HG02623 (cell line): ENCODE data around the gene TRHDE.

Experiments used
- ATAC-seq: cut with Tn5 transposase; IDR thresholded peaks from one replicate; pipeline ENCODE4 v1.9.1; 2021; ENCODE audit warnings: moderate library complexity; ENCODE audit not compliant: unreplicated experiment

Gene TRHDE

DNA sequence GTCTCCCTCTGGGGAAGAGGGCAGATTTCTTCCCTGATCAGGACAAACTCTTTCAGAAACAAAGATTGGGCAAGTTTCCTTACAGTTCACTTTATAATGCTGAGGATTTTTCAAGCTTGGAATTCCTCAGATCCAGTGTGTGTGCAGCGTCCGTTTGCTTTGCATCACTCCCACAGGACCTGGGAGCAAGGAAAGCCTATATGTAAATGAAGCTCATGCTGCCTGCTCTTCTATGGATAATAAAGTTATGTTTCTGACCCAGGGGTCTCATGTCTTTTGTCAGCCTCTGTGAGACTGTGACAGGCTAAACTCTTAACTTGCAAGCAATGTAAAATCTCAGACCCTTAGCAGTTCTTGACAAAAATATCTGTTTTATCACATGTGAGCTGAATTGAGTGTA, 41.6 kb downstream of the TRHDE start:
- ATAC-seq = no peak

DNA sequence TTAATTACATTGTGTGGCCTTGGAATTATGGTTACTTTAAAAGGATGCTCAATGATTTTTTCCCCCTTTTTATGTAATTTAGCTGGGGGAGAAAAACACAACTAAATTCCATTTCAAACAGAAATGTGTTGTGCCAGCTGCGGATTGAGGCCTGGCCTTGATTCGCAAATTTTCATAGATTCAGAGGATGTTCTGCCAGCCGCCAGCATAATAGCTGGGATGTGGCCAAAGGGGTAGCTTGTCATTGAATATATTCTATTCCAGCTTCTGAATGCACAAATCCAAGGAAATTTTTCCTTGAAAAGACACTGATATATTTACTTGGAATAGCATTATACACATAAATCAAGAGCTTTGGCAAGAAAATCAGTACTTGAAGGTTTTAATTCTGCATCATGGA, 43.7 kb downstream of the TRHDE start:
- ATAC-seq = no peak

- no peak for ATAC-seq
Observed at GRCh38 chr12:72318341-72318740, 46.2 kb downstream of the TRHDE start.

DNA sequence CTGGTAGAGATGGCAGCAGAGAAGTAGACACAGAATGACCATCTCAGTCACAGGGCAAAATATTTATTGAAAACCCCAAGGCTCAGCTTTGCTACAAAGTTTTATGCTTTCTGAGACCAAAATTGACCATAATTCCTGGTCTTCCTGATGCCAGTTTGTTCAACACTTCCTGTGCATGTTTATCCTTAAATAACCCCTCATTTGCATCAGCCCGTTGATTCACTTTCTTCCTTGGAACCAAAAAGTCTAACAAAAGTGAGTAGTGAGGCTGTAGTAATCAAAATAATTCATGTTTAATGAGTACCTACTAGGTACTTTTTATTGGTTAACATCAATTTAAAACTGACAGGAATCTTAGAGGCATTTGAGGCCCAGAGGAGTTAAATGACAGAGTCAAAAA, 51.7 kb downstream of the TRHDE start:
- no peak for ATAC-seq

DNA sequence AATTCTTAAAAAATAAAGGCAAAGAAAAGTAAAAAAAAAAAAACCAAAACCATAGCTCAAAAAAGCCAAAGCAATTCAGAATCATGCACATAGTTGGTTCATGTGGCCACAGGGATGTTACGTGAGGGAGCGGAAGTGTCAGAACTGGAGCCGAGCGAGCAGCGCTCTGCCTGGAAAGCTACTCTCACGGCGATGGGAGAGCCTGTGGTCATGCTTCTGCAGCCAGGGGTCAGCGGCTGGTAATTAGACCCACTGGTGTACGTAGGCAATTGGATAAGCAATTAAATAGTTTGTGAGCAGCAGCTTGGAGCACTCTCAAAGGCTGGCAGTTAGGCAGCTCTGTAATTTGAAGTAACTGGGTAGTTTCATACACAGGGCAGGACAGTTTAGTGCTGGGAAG, 58.1 kb downstream of the TRHDE start:
- ATAC-seq = no peak

GRCh38 chr12:72330784-72331183, 58.6 kb downstream of the TRHDE start:
- ATAC-seq = no peak

DNA sequence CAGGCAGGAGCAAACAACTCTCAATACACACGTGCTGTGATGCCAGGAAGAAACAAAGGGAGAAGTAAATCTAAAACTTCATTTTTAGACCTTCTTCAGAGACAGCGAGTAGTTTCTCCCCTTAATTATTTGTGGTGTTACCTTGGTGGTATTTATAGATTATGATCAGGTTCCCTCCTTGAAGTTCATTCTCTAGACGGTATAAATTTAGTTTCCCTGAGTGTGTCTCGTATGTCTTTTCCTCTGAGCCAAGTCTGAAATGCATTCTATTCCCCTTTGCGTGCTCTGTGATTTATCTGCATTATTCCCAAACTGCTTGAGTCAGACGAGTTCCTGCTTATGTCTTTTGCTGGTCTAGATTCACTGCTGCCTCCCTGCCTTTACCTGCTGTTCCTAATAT, 65.2 kb downstream of the TRHDE start:
- ATAC-seq = no peak

DNA sequence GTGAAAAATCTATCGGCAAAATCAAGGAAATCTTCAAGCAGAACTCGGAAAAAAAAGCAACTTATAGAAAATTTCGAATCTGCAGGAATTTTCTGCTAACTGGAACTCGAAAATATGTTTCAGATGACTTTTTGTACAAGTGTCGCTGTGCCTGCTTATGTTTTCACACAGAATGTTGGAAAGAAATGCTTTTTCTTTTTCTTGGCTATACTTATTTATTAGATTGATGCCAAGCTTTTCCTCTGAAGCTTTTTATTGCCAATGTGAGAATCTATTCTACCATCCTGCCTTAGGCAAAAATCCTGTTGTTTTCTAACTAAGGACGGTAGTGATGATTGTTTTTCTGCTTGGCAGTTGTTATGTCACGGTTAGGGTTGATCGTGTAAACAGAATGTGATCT, 65.8 kb downstream of the TRHDE start:
- ATAC-seq = no peak

- no peak for ATAC-seq
Observed at GRCh38 chr12:72338437-72338836, 66.3 kb downstream of the TRHDE start.

GRCh38 chr12:72346363-72346944, 74.3 kb downstream of the TRHDE start:
- ATAC-seq = peak; percentile 91

DNA sequence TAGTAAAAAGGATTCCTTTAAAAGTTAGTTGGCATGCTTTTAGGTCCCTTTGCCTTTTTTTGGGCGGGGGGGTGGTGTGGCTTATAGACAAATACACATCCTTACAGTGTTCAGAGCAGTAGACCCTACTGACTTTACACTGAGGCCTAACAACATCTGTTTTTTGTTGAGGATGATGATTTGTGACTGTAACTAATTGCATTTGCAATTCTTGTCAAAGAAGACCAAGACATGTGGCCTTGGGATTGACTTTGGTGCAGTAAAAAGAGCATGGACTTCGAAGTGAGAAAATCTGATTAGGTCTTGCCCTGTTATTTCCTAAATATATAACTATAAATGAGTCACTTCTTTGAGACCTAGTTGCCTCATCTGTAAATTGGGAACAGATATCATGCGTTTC, 77.3 kb downstream of the TRHDE start:
- ATAC-seq = no peak

DNA sequence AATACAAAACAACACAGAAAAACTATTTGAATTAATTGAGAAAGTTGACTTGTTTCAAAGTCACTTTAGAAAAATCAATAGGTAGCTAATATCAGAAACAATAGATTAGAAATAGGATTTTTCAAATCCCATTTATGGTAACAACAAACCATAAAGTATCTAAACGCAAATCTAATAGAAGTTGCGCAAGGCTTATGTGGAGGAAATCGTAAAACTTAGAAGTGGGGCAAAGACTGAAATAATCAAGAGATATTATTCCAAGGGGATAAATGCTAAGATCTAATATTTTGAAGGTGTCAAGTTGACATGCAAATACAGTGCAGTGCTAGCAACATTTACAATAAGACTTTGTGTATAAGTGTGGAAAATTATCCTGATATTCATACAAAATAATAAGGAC, 87.2 kb downstream of the TRHDE start:
- ATAC-seq = no peak

- ATAC-seq = no peak
Observed at GRCh38 chr12:72365151-72365550, 93.0 kb downstream of the TRHDE start.

DNA sequence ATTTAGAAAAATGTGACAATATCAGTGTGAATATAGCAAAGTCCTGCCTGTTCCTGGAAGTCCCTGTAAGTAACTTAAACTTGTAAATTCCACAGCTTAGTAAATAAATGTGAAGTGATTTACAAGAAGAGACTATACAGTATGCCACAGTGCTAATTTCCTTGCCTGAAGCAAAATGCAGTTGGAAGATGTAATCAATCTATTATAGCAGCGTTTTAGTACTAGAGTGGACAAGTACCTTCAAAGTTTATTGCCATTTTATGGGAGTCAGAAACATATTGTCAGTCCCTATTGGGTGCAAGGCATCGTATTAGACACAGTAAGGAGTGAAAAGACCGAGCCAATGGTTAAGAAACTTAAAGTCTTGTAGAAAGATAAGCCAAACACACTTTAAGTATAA, 94.1 kb downstream of the TRHDE start:
- ATAC-seq = no peak

DNA sequence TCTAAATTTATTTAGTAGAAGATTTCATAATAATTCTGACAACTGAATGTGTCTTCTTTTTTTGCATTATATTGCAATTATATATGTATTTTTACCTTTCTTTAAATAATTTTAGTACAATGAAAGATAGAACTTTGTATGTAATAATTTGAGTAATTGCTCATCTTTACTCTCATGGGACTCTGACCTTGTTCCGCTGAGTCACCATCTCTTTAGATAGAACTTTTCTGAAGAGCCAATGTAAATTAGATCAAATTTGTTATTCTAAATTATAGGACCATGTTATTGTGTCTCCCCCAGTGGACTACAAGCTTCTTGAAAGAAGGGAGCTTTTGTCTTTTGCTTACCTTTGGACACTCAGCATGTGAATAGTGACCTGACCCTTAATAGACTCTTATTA, 96.1 kb downstream of the TRHDE start:
- ATAC-seq = no peak

DNA sequence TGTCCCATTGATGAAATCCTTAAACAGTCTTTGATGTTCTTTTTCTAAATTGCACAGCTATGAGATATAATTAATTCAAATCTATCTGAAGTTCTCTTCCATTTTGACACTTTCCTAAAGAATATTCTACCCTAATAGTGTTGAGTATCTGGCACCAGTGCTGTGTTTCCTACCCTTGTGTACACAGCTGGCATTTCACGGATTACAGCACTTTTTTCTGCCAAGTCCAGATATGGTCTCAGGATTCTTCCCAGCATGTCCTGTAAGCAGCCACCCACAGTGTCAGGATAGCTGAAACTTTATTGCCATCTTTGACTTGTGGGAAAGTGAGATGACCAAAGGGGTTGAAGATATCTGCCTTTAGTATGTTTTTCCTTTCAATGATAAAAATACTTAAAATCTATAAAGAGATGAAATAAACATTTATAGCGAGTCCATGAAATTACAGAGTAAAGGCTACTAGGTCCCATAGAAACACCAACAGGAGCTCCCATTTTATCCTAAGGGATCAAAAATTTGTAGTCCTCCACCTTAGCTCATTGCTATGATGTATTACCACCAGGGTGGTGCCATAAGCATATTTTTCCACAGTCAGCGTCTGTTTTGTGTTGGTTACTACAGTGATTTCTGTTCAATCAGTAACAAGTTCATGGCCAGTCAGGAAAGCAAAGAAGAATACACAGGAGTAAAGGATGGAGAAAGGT, 96.7 kb downstream of the TRHDE start:
- no peak for ATAC-seq

DNA sequence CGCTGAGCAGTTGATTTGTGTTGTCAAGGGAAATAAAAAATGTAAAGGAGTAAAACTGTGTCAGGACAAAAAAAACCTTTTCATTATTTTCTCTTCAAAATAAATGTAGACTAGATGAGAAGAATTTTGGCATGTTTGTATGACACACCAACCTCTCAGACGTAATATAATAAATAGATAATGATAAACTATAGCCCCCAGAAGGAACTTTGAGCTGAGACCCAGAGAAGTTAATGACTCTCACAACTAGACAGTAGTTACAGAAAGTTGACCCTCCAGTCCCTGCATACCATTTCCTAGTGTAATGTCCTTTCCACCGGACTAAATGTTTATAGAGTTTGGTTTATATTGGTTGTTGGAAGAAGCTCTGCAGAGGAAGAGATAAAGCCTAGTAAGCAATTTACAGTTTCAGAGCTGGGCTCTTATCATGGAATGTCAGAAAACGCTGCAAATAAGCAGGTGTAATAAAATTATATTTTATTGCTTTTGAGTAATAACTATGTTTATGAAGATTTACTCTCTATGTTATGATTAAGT, 97.3 kb downstream of the TRHDE start:
- ATAC-seq = no peak

GRCh38 chr12:72380441-72380840, 108.3 kb downstream of the TRHDE start:
- ATAC-seq = no peak

DNA sequence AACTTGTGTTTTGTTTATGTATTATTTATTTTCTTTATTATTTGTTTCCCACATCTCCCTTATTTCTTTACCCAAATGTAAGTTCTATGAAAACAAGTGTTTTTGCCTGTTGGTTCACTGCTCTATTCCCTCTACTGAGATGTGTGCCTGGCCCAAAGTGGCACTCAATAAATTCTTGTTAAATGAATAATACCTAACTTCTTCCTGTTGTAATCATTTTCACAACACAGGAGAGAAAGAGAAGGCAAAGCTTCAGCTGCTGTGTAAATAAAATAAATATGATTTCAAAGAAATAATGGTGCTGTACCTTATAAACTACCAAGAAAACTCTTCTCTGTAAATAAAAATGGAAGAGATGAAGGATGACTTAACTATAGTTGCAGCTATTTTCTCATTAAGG, 116.2 kb downstream of the TRHDE start:
- no peak for ATAC-seq

GRCh38 chr12:72390146-72390545, 118.0 kb downstream of the TRHDE start:
- ATAC-seq = no peak

DNA sequence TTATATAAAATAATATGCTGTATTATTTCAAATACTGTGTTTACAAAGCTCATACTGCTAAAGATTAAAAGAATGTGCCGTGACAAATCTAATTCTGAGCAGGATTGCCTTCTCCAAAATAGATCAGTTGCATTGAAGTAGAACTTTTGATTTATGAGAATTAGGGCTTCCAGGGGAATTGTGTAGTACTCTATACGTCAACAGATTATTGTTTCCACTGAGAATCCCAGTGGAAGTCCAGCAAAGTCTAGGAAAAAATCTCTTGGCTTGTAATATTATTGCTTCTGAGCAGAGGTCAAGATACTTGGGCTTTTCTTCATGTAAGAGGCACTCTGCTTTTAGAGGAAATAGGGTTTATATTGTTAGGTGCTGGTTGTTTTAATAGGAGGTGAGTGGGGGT, 133.9 kb downstream of the TRHDE start:
- no peak for ATAC-seq

DNA sequence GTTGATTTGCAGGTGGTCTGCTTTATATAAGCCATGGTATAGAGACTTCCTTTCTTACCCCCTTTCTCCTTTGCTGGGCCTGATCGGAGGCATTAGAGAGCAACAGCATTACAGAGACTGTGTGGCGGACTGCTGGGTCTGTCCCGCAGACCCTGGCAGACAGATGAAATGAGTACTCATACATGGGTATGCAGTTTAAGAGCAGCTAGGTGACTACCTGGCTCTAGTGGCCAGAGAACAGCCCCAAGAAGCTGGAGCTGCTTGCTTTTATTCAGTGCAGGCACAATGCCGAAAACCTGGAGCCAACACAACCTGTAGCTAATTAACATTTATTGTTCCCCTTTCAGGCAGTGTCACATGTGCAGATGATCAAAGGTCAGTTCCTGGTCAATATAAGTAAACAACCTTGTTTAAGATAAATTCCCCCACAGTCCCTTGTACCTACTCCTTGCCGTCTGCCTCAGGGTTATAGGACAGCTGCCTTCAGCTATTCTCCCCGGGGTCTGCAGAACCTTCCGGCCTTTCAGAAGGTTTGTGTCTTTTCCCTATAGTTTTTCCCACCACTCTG, 160.0 kb downstream of the TRHDE start:
- no peak for ATAC-seq
